Measurements from ENCODE around the gene RPL29.

DNA sequence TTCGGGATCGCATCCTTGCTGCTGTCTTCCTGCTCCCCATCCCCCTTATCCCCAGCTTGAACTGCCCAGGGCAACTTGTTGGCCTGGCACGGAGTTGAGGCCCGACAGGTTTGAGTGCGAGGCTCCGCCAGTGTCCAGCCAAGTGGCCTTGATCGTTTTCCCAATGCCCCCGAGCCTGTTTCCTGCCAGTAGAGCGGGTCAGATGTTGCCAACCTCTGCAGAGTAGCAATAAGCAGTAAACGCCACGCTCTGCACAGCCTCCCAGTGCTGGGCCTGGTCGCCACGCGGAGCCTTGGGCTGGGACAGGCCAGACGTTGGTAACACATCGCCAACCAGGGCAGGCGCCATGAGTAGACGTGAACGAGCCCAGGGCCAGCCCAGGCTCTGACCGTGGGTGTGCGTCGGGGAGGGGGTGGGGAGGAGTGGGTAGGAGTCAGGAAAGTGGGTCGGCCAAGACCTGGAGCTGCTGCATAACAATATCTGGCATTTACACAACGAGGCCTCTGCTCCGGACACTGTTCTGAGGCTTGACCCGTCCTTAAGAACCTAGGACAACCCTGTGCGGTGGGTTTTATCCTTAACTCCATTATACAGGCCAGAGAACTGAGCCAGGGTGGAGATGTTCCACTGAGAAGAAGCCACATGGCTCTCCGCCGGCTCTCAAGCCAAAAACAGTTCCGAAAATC is 21.3 kb downstream of the RPL29 start:
- TF ChIP-seq, protein P1, sequence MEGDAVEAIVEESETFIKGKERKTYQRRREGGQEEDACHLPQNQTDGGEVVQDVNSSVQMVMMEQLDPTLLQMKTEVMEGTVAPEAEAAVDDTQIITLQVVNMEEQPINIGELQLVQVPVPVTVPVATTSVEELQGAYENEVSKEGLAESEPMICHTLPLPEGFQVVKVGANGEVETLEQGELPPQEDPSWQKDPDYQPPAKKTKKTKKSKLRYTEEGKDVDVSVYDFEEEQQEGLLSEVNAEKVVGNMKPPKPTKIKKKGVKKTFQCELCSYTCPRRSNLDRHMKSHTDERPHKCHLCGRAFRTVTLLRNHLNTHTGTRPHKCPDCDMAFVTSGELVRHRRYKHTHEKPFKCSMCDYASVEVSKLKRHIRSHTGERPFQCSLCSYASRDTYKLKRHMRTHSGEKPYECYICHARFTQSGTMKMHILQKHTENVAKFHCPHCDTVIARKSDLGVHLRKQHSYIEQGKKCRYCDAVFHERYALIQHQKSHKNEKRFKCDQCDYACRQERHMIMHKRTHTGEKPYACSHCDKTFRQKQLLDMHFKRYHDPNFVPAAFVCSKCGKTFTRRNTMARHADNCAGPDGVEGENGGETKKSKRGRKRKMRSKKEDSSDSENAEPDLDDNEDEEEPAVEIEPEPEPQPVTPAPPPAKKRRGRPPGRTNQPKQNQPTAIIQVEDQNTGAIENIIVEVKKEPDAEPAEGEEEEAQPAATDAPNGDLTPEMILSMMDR (IDR thresholded peaks at IDR 0.05) = peak in 1 of 3 experiments; percentile 49
- TF ChIP-seq POLR2A (IDR thresholded peaks at IDR 0.05) (no peak), POLR2AphosphoS5 (IDR thresholded peaks at IDR 0.05; ENCODE audit: insufficient read depth in 1 of 2, low read depth in 1 of 2) (no peak)
